IMR-90 (cell line): ENCODE measurements around the gene LDLRAD4.

Source experiments
- CEBPB ChIP-seq: IDR thresholded peaks from 2 replicates; pipeline ENCODE4 v1.6.1; 2012; ENCODE audit warnings: low read depth, low read length, improper control_type of control experiment
- MAZ ChIP-seq: IDR thresholded peaks from 2 replicates; pipeline ENCODE4 v1.6.1; 2012; ENCODE audit warnings: low read depth, mild to moderate bottlenecking, low read length, improper control_type of control experiment, moderate library complexity, borderline replicate concordance
- POLR2A ChIP-seq: IDR thresholded peaks from 2 replicates; pipeline ENCODE4 v1.6.1; 2012; ENCODE audit warnings: mild to moderate bottlenecking, low read depth, low read length
- TF ChIP-seq, protein P1 (sequence below): conservative IDR thresholded peaks from 2 replicates; pipeline ENCODE4 v1.5.1; 2012; ENCODE audit warnings: mild to moderate bottlenecking, low read depth, low read length, improper control_type of control experiment
- TF ChIP-seq, protein P2 (sequence below): fragments of 150-350 bp; IDR thresholded peaks from 2 replicates; pipeline ENCODE4 v1.6.1; 2017; ENCODE audit warnings: mild to moderate bottlenecking, antibody characterized with exemption, low read length, low read depth

DNA sequence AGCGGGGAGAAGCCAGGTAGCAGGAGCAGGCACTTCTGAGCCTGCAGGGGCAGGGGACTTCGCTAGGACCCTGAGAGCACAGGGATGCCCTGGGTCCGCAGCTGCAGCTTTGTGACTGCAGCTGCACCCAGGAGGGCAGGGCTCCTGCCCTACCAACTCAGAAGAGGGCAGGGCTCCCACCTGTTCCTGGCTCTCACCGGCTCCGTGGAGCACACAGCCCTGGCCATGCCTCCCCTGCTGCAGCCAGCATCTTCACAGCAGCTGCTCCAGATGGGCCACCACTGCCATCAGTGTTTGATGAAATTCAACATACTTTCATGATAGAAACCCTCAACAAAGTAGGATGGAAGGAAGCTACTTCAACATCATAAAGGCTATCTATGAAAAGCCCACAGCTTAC lies 415.1 kb downstream of the LDLRAD4 start:
- TF ChIP-seq, protein P1, sequence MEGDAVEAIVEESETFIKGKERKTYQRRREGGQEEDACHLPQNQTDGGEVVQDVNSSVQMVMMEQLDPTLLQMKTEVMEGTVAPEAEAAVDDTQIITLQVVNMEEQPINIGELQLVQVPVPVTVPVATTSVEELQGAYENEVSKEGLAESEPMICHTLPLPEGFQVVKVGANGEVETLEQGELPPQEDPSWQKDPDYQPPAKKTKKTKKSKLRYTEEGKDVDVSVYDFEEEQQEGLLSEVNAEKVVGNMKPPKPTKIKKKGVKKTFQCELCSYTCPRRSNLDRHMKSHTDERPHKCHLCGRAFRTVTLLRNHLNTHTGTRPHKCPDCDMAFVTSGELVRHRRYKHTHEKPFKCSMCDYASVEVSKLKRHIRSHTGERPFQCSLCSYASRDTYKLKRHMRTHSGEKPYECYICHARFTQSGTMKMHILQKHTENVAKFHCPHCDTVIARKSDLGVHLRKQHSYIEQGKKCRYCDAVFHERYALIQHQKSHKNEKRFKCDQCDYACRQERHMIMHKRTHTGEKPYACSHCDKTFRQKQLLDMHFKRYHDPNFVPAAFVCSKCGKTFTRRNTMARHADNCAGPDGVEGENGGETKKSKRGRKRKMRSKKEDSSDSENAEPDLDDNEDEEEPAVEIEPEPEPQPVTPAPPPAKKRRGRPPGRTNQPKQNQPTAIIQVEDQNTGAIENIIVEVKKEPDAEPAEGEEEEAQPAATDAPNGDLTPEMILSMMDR: no peak
- TF ChIP-seq, protein P2, sequence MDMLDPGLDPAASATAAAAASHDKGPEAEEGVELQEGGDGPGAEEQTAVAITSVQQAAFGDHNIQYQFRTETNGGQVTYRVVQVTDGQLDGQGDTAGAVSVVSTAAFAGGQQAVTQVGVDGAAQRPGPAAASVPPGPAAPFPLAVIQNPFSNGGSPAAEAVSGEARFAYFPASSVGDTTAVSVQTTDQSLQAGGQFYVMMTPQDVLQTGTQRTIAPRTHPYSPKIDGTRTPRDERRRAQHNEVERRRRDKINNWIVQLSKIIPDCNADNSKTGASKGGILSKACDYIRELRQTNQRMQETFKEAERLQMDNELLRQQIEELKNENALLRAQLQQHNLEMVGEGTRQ: no peak
- TF ChIP-seq MAZ (no peak), CEBPB (no peak), POLR2A (no peak)
